Measurements from ENCODE around the gene PCIF1. TPM values are rescaled to one million over a fixed set of nuclear protein-coding genes. Genes with fewer than 3 reads are reported as not detected.
A peak's percentile ranks its signal among the peaks of the same experiment; 100 is the strongest.

PCIF1 gene
- total and polyA plus RNA-seq, 9 of the 15 experiments (the other 6 are each of a cell fraction or from before 2014, with no cell fraction given), result 5.8 to 29.4 (median 11.3) TPM

GRCh38 chr20:45910670-45911485 is 23.6 kb upstream of the PCIF1 start (continued):
- TF ChIP-seq ZBTB12 (CRISPR knock-in tag; IDR thresholded peaks at IDR 0.05) (no peak), ZFPM2 (CRISPR knock-in tag; IDR thresholded peaks at IDR 0.05) (0 out of 2 replicates have a peak, but pooled peaks have one; percentile 52), ZBTB34 (CRISPR knock-in tag; IDR thresholded peaks at IDR 0.05) (no peak), SAFB (IDR thresholded peaks at IDR 0.05; ENCODE audit: borderline replicate concordance, low read depth, low read length) (no peak), NCOA2 (IDR thresholded peaks at IDR 0.05; ENCODE audit: partially characterized antibody in 2 of 2) (no peak), MTF1 (CRISPR knock-in tag; IDR thresholded peaks at IDR 0.05; ENCODE audit: borderline replicate concordance) (no peak), MBD1 (CRISPR knock-in tag; IDR thresholded peaks at IDR 0.05) (no peak), ARHGAP35 (IDR thresholded peaks at IDR 0.05; ENCODE audit: partially characterized antibody) (no peak), EP400 (IDR thresholded peaks at IDR 0.05) (peak; percentile 54; the same call in 1 of the 2 replicates), IRF2 (CRISPR knock-in tag; IDR thresholded peaks at IDR 0.05) (no peak), ZNF124 (CRISPR knock-in tag; IDR thresholded peaks at IDR 0.05) (no peak), HES1 (IDR thresholded peaks at IDR 0.05; ENCODE audit: low read depth) (peak; percentile 41; the same call in 1 of the 2 replicates), SAP30 (IDR thresholded peaks at IDR 0.05; ENCODE audit: borderline replicate concordance, insufficient read depth, low read depth, low read length, poor library complexity, severe bottlenecking) (no peak), ATF7 (IDR thresholded peaks at IDR 0.05) (peak; percentile 95), CBX5 (IDR thresholded peaks at IDR 0.05; ENCODE audit: borderline replicate concordance, low read depth) (no peak), ZNF75A (CRISPR knock-in tag; IDR thresholded peaks at IDR 0.05) (no peak), ZNF785 (CRISPR knock-in tag; IDR thresholded peaks at IDR 0.05) (no peak), TAF1 (IDR thresholded peaks at IDR 0.05; ENCODE audit: control insufficient read depth, extremely low read depth, insufficient read depth, low read length, severe bottlenecking) (peak; percentile 79), KLF6 (CRISPR knock-in tag; IDR thresholded peaks at IDR 0.05; ENCODE audit: borderline replicate concordance) (no peak), CEBPG (CRISPR knock-in tag; IDR thresholded peaks at IDR 0.05) (peak; percentile 98), CEBPG (tag; conservative IDR thresholded peaks at IDR 0.05 in 1 of 2, IDR thresholded peaks at IDR 0.05 in 1 of 2) (peak; percentile 95 to 99), ZZZ3 (IDR thresholded peaks at IDR 0.05) (no peak), TOE1 (IDR thresholded peaks at IDR 0.05; ENCODE audit: borderline replicate concordance) (no peak), TOE1 (CRISPR knock-in tag; IDR thresholded peaks at IDR 0.05; ENCODE audit: borderline replicate concordance, low read depth) (no peak)

Data from K562 (cell line).